Globus pallidus (tissue), 1 donor: ENCODE data around the gene CHD8.
A peak's percentile ranks its signal among the peaks of the same experiment; 100 is the strongest.
"Not testable (repeated sequence)": the region's sequence is repeated elsewhere in the genome, so short reads cannot be mapped to it uniquely, and the experiment has no call there.

Experiments
- DNase-seq: peaks from one replicate; pipeline ENCODE4 v3.0.0-alpha.2; 2015; ENCODE audit warnings: low spot score

The CHD8 gene

GRCh38 chr14:21372814-21373213 is 83.1 kb downstream of the CHD8 start:
- DNase-seq = not testable (repeated sequence)

- DNase-seq = no peak
Observed at GRCh38 chr14:21369949-21370679, 85.8 kb downstream of the CHD8 start.

- DNase-seq = no peak
Observed at GRCh38 chr14:21367582-21368144, 88.3 kb downstream of the CHD8 start.

GRCh38 chr14:21356511-21356910 is 99.4 kb downstream of the CHD8 start:
- no peak for DNase-seq

GRCh38 chr14:21352587-21352986 is 103.3 kb downstream of the CHD8 start:
- DNase-seq = peak; percentile 18

- DNase-seq = no peak
Observed at GRCh38 chr14:21350539-21350938, 105.4 kb downstream of the CHD8 start.

- DNase-seq = no peak
Observed at GRCh38 chr14:21347201-21347600, 108.7 kb downstream of the CHD8 start.

- DNase-seq = no peak
Observed at GRCh38 chr14:21346532-21347135, 109.3 kb downstream of the CHD8 start.

- no peak for DNase-seq
Observed at GRCh38 chr14:21343035-21343794, 112.7 kb downstream of the CHD8 start.
